ENCODE data around the gene RASSF5. TPM values are rescaled to one million over a fixed set of nuclear protein-coding genes. Genes with fewer than 3 reads are reported as not detected.

RASSF5 gene
- total and polyA plus RNA-seq, 2 of the 13 experiments (the other 11 are each of a cell fraction or from before 2014, with no cell fraction given), result 0.18 to 0.40 TPM

- peak; percentile 91 for TF ChIP-seq ZKSCAN8 (CRISPR knock-in tag; IDR thresholded peaks at IDR 0.05; ENCODE audit: borderline replicate concordance)
- TF ChIP-seq MLX (CRISPR knock-in tag; IDR thresholded peaks at IDR 0.05), result peak; percentile 15; the same call in 1 of the 2 replicates
- peak; percentile 94 for TF ChIP-seq RFXAP (CRISPR knock-in tag; IDR thresholded peaks at IDR 0.05; ENCODE audit: borderline replicate concordance)
- TF ChIP-seq ZNF746 (CRISPR knock-in tag; IDR thresholded peaks at IDR 0.05), result peak; percentile 71; the same call in 1 of the 2 replicates
- peak; percentile 98 for TF ChIP-seq ZMYM4 (CRISPR knock-in tag; IDR thresholded peaks at IDR 0.05)
- peak; percentile 93; the same call in 1 of the 2 replicates for TF ChIP-seq MIER3 (CRISPR knock-in tag; IDR thresholded peaks at IDR 0.05; ENCODE audit: borderline replicate concordance)
- peak; percentile 95 for TF ChIP-seq ZNF281 (CRISPR knock-in tag; IDR thresholded peaks at IDR 0.05; ENCODE audit: borderline replicate concordance)
- TF ChIP-seq ZFP36 (IDR thresholded peaks at IDR 0.05; ENCODE audit: borderline replicate concordance, low read depth, low read length, partially characterized antibody), result no peak
- peak; percentile 40; the same call in 1 of the 2 replicates for TF ChIP-seq JUN (CRISPR knock-in tag; IDR thresholded peaks at IDR 0.05)
- peak; percentile 90 for TF ChIP-seq MED1 (CRISPR knock-in tag; IDR thresholded peaks at IDR 0.05)
- peak; percentile 71; the same call in 1 of the 2 replicates for TF ChIP-seq ADNP (CRISPR knock-in tag; IDR thresholded peaks at IDR 0.05)
- no peak for TF ChIP-seq ZNF496 (CRISPR knock-in tag; IDR thresholded peaks at IDR 0.05; ENCODE audit: insufficient replicate concordance)
- peak; percentile 100 for TF ChIP-seq PHF8 (CRISPR knock-in tag; IDR thresholded peaks at IDR 0.05)
- no peak for TF ChIP-seq PCBP2 (optimal IDR thresholded peaks at IDR 0.05; ENCODE audit: low read depth, low read length, poor library complexity, severe bottlenecking)
- peak; percentile 72; the same call in 1 of the 2 replicates for TF ChIP-seq RARG (CRISPR knock-in tag; IDR thresholded peaks at IDR 0.05; ENCODE audit: low read depth)
- peak; percentile 74; the same call in 1 of the 2 replicates for TF ChIP-seq BATF2 (CRISPR knock-in tag; IDR thresholded peaks at IDR 0.05)
- TF ChIP-seq HCFC1 (IDR thresholded peaks at IDR 0.05; ENCODE audit: low read depth, low read length), result peak; percentile 77
- peak; percentile 79; the same call in 1 of the 2 replicates for TF ChIP-seq SIX4 (CRISPR knock-in tag; IDR thresholded peaks at IDR 0.05)
- no peak for TF ChIP-seq THAP8 (CRISPR knock-in tag; IDR thresholded peaks at IDR 0.05; ENCODE audit: borderline replicate concordance)
- 0 out of 2 replicates have a peak, but pooled peaks have one; percentile 79 for TF ChIP-seq ZNF879 (CRISPR knock-in tag; IDR thresholded peaks at IDR 0.05)
- TF ChIP-seq LBX2 (CRISPR knock-in tag; IDR thresholded peaks at IDR 0.05; ENCODE audit: borderline replicate concordance), result peak; percentile 73; the same call in 1 of the 2 replicates
- TF ChIP-seq ARID3A (IDR thresholded peaks at IDR 0.05; ENCODE audit: low read depth, low read length), result no peak
- no peak for TF ChIP-seq PLRG1 (conservative IDR thresholded peaks at IDR 0.05)
Measured at GRCh38 chr1:206612129-206612876, 105.0 kb downstream of the RASSF5 start, which contains the start of gene EIF2D (continued).
